Suprapubic skin (tissue), 4 donors: ENCODE results near the gene RPUSD1. TPM values are rescaled to one million over a fixed set of nuclear protein-coding genes. Genes with fewer than 3 reads are reported as not detected.
"Not testable (repeated sequence)": the region's sequence is repeated elsewhere in the genome, so short reads cannot be mapped to it uniquely, and the experiment has no call there.

Experiments
- DNase-seq, 2 donors: peaks; one replicate each; pipeline ENCODE4 v3.0.0-alpha.2; 2019; ENCODE audit warnings: low spot score in 2 of 2
- H3K27ac ChIP-seq: fragments of 200-600 bp; sonication (generic); one replicate; pipeline ENCODE4 v1.5.1; 2019
- H3K27me3 ChIP-seq: fragments of 200-600 bp; sonication (generic); one replicate; pipeline ENCODE4 v1.5.1; 2019
- H3K36me3 ChIP-seq: fragments of 200-600 bp; sonication (generic); one replicate; pipeline ENCODE4 v1.5.1; 2019
- H3K4me1 ChIP-seq: fragments of 200-600 bp; sonication (generic); one replicate; pipeline ENCODE4 v1.5.1; 2019
- H3K4me3 ChIP-seq: fragments of 200-600 bp; sonication (generic); one replicate; pipeline ENCODE4 v1.5.1; 2019; ENCODE audit warnings: mild to moderate bottlenecking
- H3K9me3 ChIP-seq: fragments of 200-600 bp; sonication (generic); one replicate; pipeline ENCODE4 v1.5.1; 2019
- EP300 ChIP-seq: sonication (generic); formaldehyde crosslinking; IDR thresholded peaks from one replicate; pipeline ENCODE4 v1.6.1; 2017; ENCODE audit warnings: antibody characterized with exemption
- POLR2A ChIP-seq, 2 donors: fragments of 450-650 bp; IDR thresholded peaks; one replicate each; pipeline ENCODE4 v1.6.1; 2017; ENCODE audit warnings: antibody characterized with exemption in 2 of 2, mild to moderate bottlenecking in 2 of 2, moderate library complexity in 2 of 2
- POLR2AphosphoS5 ChIP-seq, 3 donors: sonication (generic); formaldehyde crosslinking; IDR thresholded peaks; one replicate each; pipeline ENCODE4 v1.6.1; 2017; ENCODE audit warnings: antibody characterized with exemption in 3 of 3
- WGBS: methylation state at CpG from one replicate; pipeline ENCODE4 v1.1.5; 2018; 5-methylcytosine and 5-hydroxymethylcytosine counted together
- total RNA-seq, 4 donors: library from RNA; depleted of rRNA; stranded (reverse); fragments of >200 nt; gene quantifications; one replicate each; pipeline ENCODE4 v1.1.0, GENCODE V29; 2016
- TF ChIP-seq, protein P1 (sequence below), 2 donors: fragments of 200-600 bp in 1 of 2; fragments of 450-650 bp in 1 of 2; sonication (generic) in 1 of 2; IDR thresholded peaks; one replicate each; pipeline ENCODE4 v1.5.1; 2016 to 2019; ENCODE audit warnings: antibody characterized with exemption in 2 of 2, mild to moderate bottlenecking in 1 of 2, moderate library complexity in 1 of 2

RPUSD1 gene
- total RNA-seq, 4 donors from 2014 or later, result 13.6 to 27.1 (median 21.8) TPM

- DNase-seq, result no peak
- Histone ChIP-seq H3K4me1 (peaks cover 9% of the 10 kb centered on the region), H3K9me3 (no peaks in the 10 kb centered on the region), H3K36me3 (no peaks in the 10 kb centered on the region), H3K4me3 (no peak within 1 kb of the TSS), H3K27ac (no peak within 1 kb of the TSS), H3K27me3 (peaks cover 38% of the 10 kb centered on the region)
- no CpG with 5 or more reads among the region's 37 CpGs for WGBS
- TF ChIP-seq POLR2A (IDR thresholded peaks at IDR 0.05), result no peak
- no peak for TF ChIP-seq POLR2AphosphoS5 (IDR thresholded peaks at IDR 0.05)
- TF ChIP-seq, protein P1, sequence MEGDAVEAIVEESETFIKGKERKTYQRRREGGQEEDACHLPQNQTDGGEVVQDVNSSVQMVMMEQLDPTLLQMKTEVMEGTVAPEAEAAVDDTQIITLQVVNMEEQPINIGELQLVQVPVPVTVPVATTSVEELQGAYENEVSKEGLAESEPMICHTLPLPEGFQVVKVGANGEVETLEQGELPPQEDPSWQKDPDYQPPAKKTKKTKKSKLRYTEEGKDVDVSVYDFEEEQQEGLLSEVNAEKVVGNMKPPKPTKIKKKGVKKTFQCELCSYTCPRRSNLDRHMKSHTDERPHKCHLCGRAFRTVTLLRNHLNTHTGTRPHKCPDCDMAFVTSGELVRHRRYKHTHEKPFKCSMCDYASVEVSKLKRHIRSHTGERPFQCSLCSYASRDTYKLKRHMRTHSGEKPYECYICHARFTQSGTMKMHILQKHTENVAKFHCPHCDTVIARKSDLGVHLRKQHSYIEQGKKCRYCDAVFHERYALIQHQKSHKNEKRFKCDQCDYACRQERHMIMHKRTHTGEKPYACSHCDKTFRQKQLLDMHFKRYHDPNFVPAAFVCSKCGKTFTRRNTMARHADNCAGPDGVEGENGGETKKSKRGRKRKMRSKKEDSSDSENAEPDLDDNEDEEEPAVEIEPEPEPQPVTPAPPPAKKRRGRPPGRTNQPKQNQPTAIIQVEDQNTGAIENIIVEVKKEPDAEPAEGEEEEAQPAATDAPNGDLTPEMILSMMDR (IDR thresholded peaks at IDR 0.05), result no peak
- no peak for TF ChIP-seq EP300
Measured at GRCh38 chr16:760545-761343, 27.4 kb downstream of the RPUSD1 start, which contains the start of gene MSLN. Gene MSLN, plus strand, starts transcription at chr16:760734. Its CDS starts 1,947 bp downstream, at chr16:762681.

- no peaks in the 10 kb centered on the region for H3K36me3 ChIP-seq
- no peak for DNase-seq
- H3K27me3 ChIP-seq, result peaks cover 31% of the 10 kb centered on the region
- H3K4me1 ChIP-seq, result peaks cover 9% of the 10 kb centered on the region
- H3K27ac ChIP-seq, result no peak overlapping the region
- H3K9me3 ChIP-seq, result no peaks in the 10 kb centered on the region
- 63% methylated on average over 5 of the region's 15 CpGs for WGBS
- TF ChIP-seq POLR2AphosphoS5 (IDR thresholded peaks at IDR 0.05) (no peak), EP300 (no peak), POLR2A (IDR thresholded peaks at IDR 0.05) (no peak)
- TF ChIP-seq, protein P1 (IDR thresholded peaks at IDR 0.05), result no peak
- H3K4me3 ChIP-seq, result no peak overlapping the region
Measured at GRCh38 chr16:760065-760464, 28.1 kb downstream of the RPUSD1 start.

GRCh38 chr16:759110-759910, 28.9 kb downstream of the RPUSD1 start:
- H3K36me3 ChIP-seq, result no peaks in the 10 kb centered on the region
- WGBS, result 77% methylated on average over 32 of the region's 34 CpGs

DNA sequence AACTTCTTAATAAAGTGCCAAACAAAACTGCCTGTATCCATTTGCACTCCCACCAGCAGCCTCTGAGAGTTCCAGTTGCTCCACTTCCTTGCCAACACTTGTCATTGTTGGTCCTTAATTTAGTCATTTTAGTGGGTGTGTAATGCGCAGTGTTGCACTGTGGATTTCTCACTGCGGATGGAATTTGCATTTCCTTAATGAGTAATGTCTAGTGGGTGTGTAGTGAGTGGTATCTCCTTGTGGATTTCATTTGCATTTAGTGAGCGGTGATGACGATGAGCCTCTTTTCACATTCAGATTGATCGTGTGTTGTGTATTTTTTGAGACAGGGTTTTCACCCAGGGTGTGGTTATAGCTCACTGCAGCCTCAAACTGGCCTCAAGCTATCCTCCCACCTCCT, 31.8 kb downstream of the RPUSD1 start:
- no peak for DNase-seq
- TF ChIP-seq POLR2AphosphoS5 (IDR thresholded peaks at IDR 0.05) (no peak), EP300 (no peak), POLR2A (IDR thresholded peaks at IDR 0.05) (no peak)
- TF ChIP-seq, protein P1 (IDR thresholded peaks at IDR 0.05), result no peak
- H3K4me1 ChIP-seq, result peaks cover 16% of the 10 kb centered on the region
- peaks cover 25% of the 10 kb centered on the region for H3K27me3 ChIP-seq
- H3K36me3 ChIP-seq, result no peaks in the 10 kb centered on the region
- no peaks in the 10 kb centered on the region for H3K9me3 ChIP-seq
- H3K27ac ChIP-seq, result no peak overlapping the region
- no peak overlapping the region for H3K4me3 ChIP-seq
- WGBS, result 88% methylated on average over 5 of the region's 5 CpGs

More at GRCh38 chr16:759110-759910, 28.9 kb downstream of the RPUSD1 start:
- DNase-seq, result no peak
- Histone ChIP-seq H3K9me3 (no peaks in the 10 kb centered on the region), H3K27me3 (peaks cover 23% of the 10 kb centered on the region), H3K4me3 (no peak overlapping the region), H3K27ac (no peak overlapping the region), H3K4me1 (peaks cover 9% of the 10 kb centered on the region)
- TF ChIP-seq POLR2AphosphoS5 (IDR thresholded peaks at IDR 0.05) (no peak), POLR2A (IDR thresholded peaks at IDR 0.05) (no peak), EP300 (no peak)
- TF ChIP-seq, protein P1 (IDR thresholded peaks at IDR 0.05), result no peak

- WGBS, result 47% methylated on average over 11 of the region's 11 CpGs
- peaks cover 25% of the 10 kb centered on the region for H3K27me3 ChIP-seq
Measured at GRCh38 chr16:754656-755055, 33.5 kb downstream of the RPUSD1 start.

DNA sequence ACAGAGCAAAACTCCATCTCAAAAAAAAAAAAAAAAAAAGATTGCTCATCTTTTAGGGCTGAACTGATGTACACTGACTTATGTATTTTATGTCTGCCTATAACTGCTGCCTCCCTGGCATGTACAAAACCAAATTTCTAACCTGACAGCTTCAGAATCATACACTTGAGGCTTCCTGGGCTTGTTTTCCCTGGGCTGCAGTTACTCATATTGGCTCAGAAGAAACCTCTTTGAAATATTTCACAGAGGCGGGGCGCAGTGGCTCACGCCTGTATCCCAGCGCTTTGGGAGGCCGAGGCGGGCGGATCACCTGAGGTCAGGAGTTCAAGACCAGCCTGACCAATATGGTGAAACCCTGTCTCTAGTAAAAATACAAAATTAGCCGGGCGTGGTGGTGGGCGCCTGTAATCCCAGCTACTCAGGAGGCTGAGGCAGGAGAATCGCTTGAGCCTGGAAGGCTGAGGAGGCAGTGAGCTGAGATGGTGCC, 34.0 kb downstream of the RPUSD1 start:
- H3K4me1 ChIP-seq, H3K27ac ChIP-seq, DNase-seq, H3K4me3 ChIP-seq, H3K9me3 ChIP-seq, H3K36me3 ChIP-seq: not testable (repeated sequence)
- peaks cover 25% of the 10 kb centered on the region for H3K27me3 ChIP-seq
- 79% methylated on average over 11 of the region's 11 CpGs for WGBS

More at GRCh38 chr16:754656-755055, 33.5 kb downstream of the RPUSD1 start:
- DNase-seq, result no peak
- H3K4me1 ChIP-seq, result peaks cover 7% of the 10 kb centered on the region
- H3K4me3 ChIP-seq, result no peak overlapping the region
- no peak overlapping the region for H3K27ac ChIP-seq
- TF ChIP-seq, protein P1 (IDR thresholded peaks at IDR 0.05), result no peak
- no peak for TF ChIP-seq POLR2AphosphoS5 (IDR thresholded peaks at IDR 0.05)
- no peak for TF ChIP-seq POLR2A (IDR thresholded peaks at IDR 0.05)
- no peak for TF ChIP-seq EP300
- no peaks in the 10 kb centered on the region for H3K36me3 ChIP-seq
- no peaks in the 10 kb centered on the region for H3K9me3 ChIP-seq
